ENCODE measurements around the gene PRG2. TPM values are rescaled to one million over a fixed set of nuclear protein-coding genes. Genes with fewer than 3 reads are reported as not detected.

The PRG2 gene
- polyA plus RNA-seq, 2 donors, result 0.45 to 0.60 TPM

DNA sequence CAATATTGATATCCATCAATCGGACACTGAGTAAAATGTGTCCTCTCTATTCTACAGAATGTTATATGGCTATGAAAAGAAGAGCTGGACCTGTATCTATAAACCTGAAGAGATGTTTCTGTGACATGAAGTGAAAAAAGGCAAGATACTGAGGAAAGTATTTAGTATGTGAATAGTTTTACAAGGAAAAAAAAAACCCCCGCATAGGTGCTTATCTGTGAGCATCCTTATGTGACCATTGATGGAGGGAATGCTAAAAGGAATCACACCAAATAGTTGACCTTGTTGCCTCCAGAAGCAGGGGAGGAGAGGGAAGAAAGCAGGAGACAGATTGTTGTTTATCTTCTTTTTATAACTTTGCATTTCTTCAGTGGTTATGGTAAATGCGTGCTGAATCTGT lies 661 bp upstream of the PRG2 start:
- Histone ChIP-seq H3K36me3 (ENCODE audit: control insufficient read depth in 2 of 2, insufficient read depth in 2 of 2, low read length in 1 of 2) (no peaks in the 10 kb centered on the region), H3K27me3 (ENCODE audit: control insufficient read depth in 1 of 2, insufficient read depth in 2 of 2, low read length in 2 of 2) (no peaks in the 10 kb centered on the region), H3K4me1 (ENCODE audit: control insufficient read depth in 2 of 2, insufficient read depth in 2 of 2, low read length in 1 of 2) (no peaks in the 10 kb centered on the region), H3K27ac (ENCODE audit: low read depth in 2 of 2, low read length in 1 of 2) (no peak overlapping the region), H3K4me3 (ENCODE audit: low read depth in 1 of 2, low read length in 2 of 2) (no peak overlapping the region), H3K9me3 (ENCODE audit: control insufficient read depth in 2 of 2, insufficient read depth in 1 of 2, low read depth in 1 of 2, low read length in 1 of 2) (no peaks in the 10 kb centered on the region)
- 92 to 93% methylated on average over 3 of the region's 3 CpGs for WGBS, 2 donors

DNA sequence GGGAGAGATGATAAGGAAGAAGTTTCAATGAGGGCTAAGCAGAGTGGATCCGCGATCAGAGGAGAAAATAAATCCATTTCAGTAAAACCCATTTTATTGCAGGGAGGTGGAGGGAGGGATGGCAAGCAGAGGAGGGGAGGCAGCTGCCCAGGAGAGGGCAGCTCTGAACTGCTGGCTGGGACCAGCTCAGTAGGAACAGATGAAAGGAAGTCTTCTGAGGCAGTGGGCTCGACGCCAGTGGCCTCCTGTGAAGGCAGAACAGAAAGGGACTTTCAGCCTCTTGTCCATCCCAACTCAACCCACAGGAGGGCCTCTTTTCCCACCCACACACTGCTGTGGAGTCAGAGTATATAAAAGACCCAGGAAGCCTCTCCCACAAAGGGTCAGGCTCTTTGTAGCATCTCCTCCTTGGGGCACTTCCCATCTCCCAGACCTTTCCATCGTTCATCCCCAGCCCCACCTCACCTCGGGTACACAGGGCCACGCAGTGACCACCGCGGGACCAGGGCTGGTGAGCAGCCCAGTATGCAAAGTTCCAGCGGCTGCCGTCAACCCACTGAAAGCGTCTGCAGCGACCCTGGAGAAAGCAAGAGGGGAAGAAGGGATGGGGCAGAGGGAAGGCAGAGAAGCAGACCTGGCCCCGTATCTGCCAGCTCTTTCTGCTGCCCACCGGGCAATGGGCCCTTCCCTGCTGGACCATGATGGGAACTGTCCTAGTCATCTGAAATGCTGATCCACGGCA lies 3.0 kb downstream of the PRG2 start:
- no peak overlapping the region for H3K4me3 ChIP-seq (ENCODE audit: low read depth in 1 of 2, low read length in 2 of 2)
- H3K27ac ChIP-seq (ENCODE audit: low read depth in 2 of 2, low read length in 1 of 2), result no peak overlapping the region
- no peaks in the 10 kb centered on the region for H3K4me1 ChIP-seq (ENCODE audit: control insufficient read depth in 2 of 2, insufficient read depth in 2 of 2, low read length in 1 of 2)
- H3K9me3 ChIP-seq (ENCODE audit: control insufficient read depth in 2 of 2, insufficient read depth in 1 of 2, low read depth in 1 of 2, low read length in 1 of 2), result no peaks in the 10 kb centered on the region
- no peaks in the 10 kb centered on the region for H3K36me3 ChIP-seq (ENCODE audit: control insufficient read depth in 2 of 2, insufficient read depth in 2 of 2, low read length in 1 of 2)
- H3K27me3 ChIP-seq (ENCODE audit: control insufficient read depth in 1 of 2, insufficient read depth in 2 of 2, low read length in 2 of 2), result no peaks in the 10 kb centered on the region
- 80 to 84% methylated on average over 16 of the region's 16 CpGs for WGBS, 2 donors

DNA sequence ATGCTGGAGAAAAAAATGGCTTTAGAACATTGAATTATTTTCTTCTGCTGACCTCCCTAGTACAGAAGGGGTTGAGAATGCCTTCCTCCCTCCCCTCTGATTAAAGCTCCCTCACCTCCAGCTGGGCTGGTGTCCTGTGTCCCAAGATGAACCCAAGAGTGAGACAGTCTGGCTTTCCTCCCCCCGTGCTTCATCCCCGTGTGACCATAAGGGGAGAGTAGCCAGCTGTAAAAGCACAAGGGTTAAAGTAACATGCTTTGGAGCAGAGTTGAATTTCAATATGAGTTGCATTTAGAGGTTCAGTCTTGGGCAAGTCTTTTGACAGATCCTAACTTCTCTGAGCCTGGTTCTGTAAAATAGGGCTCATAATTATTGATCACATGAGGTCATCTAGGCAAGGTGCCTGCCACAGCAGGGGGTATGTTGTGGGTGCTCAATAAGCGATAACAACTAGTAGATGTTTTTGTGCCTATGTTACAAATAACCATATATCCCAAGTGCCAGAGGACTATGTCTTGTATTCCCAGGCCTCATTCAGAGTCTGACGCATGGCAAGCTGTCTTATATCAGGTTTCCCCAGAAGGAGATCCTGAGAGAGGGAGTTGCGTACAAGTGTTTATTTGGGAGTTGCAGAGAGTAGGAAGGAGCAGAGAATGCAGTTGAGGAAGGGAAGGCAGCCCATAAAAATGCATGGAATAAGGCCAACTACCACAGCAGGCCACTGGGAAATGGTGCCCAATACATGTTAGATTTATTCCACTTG lies 4.1 kb downstream of the PRG2 start:
- H3K4me3 ChIP-seq (ENCODE audit: low read depth in 1 of 2, low read length in 2 of 2), result no peak overlapping the region
- H3K4me1 ChIP-seq (ENCODE audit: control insufficient read depth in 2 of 2, insufficient read depth in 2 of 2, low read length in 1 of 2), result no peaks in the 10 kb centered on the region
- H3K9me3 ChIP-seq (ENCODE audit: control insufficient read depth in 2 of 2, insufficient read depth in 1 of 2, low read depth in 1 of 2, low read length in 1 of 2), result no peaks in the 10 kb centered on the region
- 73 to 85% methylated on average over 5 of the region's 5 CpGs for WGBS, 2 donors
- no peaks in the 10 kb centered on the region for H3K36me3 ChIP-seq (ENCODE audit: control insufficient read depth in 2 of 2, insufficient read depth in 2 of 2, low read length in 1 of 2)
- H3K27me3 ChIP-seq (ENCODE audit: control insufficient read depth in 1 of 2, insufficient read depth in 2 of 2, low read length in 2 of 2), result no peaks in the 10 kb centered on the region
- H3K27ac ChIP-seq (ENCODE audit: low read depth in 2 of 2, low read length in 1 of 2), result no peak overlapping the region

DNA sequence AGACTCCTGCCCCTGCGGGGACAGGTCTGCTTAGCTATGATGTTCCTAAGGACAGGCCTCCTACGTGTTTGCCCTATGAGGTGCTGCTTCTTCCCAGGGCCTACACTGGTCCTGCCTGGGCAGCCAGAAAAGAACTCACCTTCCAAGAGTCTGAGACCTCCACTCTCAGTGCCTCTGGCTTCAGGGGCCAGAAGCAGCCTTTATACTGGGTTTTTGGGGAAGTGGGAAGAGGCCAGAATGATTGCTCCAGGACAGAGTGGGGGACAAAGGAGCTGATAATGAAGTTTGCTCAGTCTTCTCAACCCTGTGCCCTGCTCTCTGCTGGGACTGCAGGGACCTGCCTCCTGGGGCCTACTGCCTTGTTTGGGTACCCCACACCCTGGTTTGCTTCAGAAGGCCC lies 9.5 kb downstream of the PRG2 start, which contains the start of gene PRG3:
Gene PRG3, minus strand, starts transcription at position 176 of the 400 bp plus-strand sequence. CDS start 442 bp downstream, outside the sequence.
- Histone ChIP-seq H3K4me1 (ENCODE audit: control insufficient read depth in 2 of 2, insufficient read depth in 2 of 2, low read length in 1 of 2) (no peaks in the 10 kb centered on the region), H3K27me3 (ENCODE audit: control insufficient read depth in 1 of 2, insufficient read depth in 2 of 2, low read length in 2 of 2) (no peaks in the 10 kb centered on the region), H3K9me3 (ENCODE audit: control insufficient read depth in 2 of 2, insufficient read depth in 1 of 2, low read depth in 1 of 2, low read length in 1 of 2) (no peaks in the 10 kb centered on the region), H3K4me3 (ENCODE audit: low read depth in 1 of 2, low read length in 2 of 2) (no peak within 1 kb of the TSS), H3K36me3 (ENCODE audit: control insufficient read depth in 2 of 2, insufficient read depth in 2 of 2, low read length in 1 of 2) (no peaks in the 10 kb centered on the region), H3K27ac (ENCODE audit: low read depth in 2 of 2, low read length in 1 of 2) (no peak within 1 kb of the TSS)
- 78 to 88% methylated on average over 2 of the region's 2 CpGs for WGBS, 2 donors

DNA sequence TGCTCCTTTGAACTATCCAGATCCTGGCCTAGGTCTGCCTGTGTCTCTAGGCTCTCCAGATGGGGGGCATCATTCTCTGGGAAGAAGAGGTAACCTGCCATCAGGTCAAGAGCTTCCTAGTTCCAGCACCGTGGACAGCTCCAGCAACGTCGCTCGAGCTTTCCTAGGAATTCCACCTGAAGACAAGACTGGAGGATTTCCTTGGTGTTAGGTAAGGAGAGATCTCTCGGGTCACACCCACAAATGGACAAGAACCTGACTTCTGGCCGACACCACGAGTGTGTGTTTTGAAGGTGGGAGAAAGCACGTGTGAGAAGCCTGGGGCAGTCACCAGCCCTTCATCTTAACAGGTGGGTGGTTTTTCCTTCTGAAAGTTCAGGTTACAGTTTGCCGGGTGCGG lies 10.7 kb downstream of the PRG2 start:
- WGBS, 2 donors, result 28 to 30% methylated on average over 10 of the region's 10 CpGs
- Histone ChIP-seq H3K36me3 (ENCODE audit: control insufficient read depth in 2 of 2, insufficient read depth in 2 of 2, low read length in 1 of 2) (no peaks in the 10 kb centered on the region), H3K9me3 (ENCODE audit: control insufficient read depth in 2 of 2, insufficient read depth in 1 of 2, low read depth in 1 of 2, low read length in 1 of 2) (no peaks in the 10 kb centered on the region), H3K27ac (ENCODE audit: low read depth in 2 of 2, low read length in 1 of 2) (no peak overlapping the region), H3K4me3 (ENCODE audit: low read depth in 1 of 2, low read length in 2 of 2) (no peak overlapping the region), H3K4me1 (ENCODE audit: control insufficient read depth in 2 of 2, insufficient read depth in 2 of 2, low read length in 1 of 2) (no peaks in the 10 kb centered on the region), H3K27me3 (ENCODE audit: control insufficient read depth in 1 of 2, insufficient read depth in 2 of 2, low read length in 2 of 2) (no peaks in the 10 kb centered on the region)

DNA sequence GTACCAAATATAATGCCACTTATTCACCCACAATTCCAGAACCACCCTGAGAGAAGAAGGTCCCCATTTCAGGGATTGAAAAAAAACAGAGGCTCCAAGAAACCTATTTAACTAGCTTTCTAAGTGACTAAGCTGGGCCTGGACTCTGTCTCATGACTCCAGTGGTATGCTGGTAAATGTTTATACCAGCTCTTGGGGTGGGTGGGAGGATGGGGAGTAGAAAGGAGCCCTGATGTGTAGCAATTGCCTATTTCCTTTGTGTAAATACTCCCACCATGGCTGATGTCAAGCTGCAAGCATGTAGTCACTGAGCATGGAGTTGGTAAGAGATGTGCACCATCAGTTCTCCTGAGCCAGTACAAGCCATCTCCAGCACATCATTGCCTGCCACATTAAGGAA lies 12.3 kb downstream of the PRG2 start:
- Histone ChIP-seq H3K4me1 (ENCODE audit: control insufficient read depth in 2 of 2, insufficient read depth in 2 of 2, low read length in 1 of 2) (no peaks in the 10 kb centered on the region), H3K27ac (ENCODE audit: low read depth in 2 of 2, low read length in 1 of 2) (no peak overlapping the region), H3K36me3 (ENCODE audit: control insufficient read depth in 2 of 2, insufficient read depth in 2 of 2, low read length in 1 of 2) (no peaks in the 10 kb centered on the region), H3K4me3 (ENCODE audit: low read depth in 1 of 2, low read length in 2 of 2) (no peak overlapping the region), H3K9me3 (ENCODE audit: control insufficient read depth in 2 of 2, insufficient read depth in 1 of 2, low read depth in 1 of 2, low read length in 1 of 2) (no peaks in the 10 kb centered on the region), H3K27me3 (ENCODE audit: control insufficient read depth in 1 of 2, insufficient read depth in 2 of 2, low read length in 2 of 2) (no peaks in the 10 kb centered on the region)

DNA sequence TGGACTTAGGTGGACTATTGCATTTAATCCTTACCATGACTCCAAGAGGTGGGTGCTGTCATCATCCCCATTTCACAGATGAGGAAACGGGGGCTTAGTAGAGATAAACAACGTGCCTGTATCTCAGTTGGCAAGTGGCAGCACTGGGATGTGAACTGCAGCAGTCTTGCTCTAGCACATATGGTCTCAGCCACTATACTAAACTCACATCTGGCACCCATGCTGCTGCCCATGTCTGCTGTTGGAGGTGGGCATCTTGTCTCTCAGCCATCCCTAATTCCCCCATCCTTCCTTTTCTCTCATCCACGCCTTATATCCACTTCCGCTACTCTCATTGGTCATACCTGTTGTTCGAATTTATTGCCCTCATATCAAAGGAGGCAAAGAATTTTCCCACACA lies 13.3 kb downstream of the PRG2 start:
- H3K36me3 ChIP-seq (ENCODE audit: control insufficient read depth in 2 of 2, insufficient read depth in 2 of 2, low read length in 1 of 2), result no peaks in the 10 kb centered on the region
- H3K4me3 ChIP-seq (ENCODE audit: low read depth in 1 of 2, low read length in 2 of 2), result no peak overlapping the region
- WGBS, 2 donors, result 65 to 67% methylated on average over 5 of the region's 5 CpGs
- no peaks in the 10 kb centered on the region for H3K27me3 ChIP-seq (ENCODE audit: control insufficient read depth in 1 of 2, insufficient read depth in 2 of 2, low read length in 2 of 2)
- no peaks in the 10 kb centered on the region for H3K9me3 ChIP-seq (ENCODE audit: control insufficient read depth in 2 of 2, insufficient read depth in 1 of 2, low read depth in 1 of 2, low read length in 1 of 2)
- H3K4me1 ChIP-seq (ENCODE audit: control insufficient read depth in 2 of 2, insufficient read depth in 2 of 2, low read length in 1 of 2), result no peaks in the 10 kb centered on the region
- H3K27ac ChIP-seq (ENCODE audit: low read depth in 2 of 2, low read length in 1 of 2), result no peak overlapping the region

DNA sequence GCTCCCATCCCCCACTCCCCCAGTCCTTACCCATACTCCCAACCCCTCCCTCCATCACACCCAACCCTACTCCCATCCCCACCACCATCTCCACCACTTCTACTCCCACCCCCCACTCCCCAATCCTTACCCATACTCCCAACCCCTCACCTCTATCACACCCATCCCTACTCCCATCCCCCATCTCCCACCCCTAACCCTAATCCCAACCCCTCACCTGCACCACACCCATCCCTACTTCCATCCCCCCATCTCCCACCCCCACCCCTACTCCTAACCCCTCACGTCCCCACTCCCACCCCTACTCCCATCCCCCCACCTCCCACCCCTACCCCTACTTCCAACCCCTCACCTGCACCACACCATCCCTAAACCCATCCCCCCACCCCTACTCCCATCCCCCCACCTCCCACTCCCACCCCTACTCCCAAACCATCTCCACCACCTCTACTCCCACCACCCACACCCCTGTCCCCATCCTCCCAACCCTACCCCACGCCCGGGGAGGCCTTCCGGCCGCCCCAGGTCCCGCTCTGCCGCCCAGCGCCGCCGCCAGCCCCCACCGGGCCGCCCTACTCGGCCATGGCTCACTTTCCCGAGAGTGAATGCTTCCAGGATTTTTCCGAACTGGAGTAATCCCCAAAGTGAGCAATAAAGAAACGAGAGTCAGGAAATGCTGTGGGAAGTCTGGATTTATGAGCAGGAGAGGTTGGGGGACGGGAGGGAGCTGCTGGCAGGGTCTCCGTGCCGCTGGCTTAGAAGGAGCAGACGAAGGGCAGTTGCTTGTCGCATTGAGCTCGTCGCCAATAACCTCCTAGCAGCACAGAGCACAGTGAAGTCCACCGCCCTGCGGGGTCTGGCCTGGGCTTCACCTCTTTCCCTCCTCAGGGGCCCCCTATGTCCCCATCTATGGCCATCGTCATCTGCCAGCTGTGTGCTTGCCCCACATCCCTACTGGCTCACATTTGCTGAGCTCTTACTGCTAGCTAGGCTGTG lies 14.1 kb downstream of the PRG2 start:
- H3K4me1 ChIP-seq (ENCODE audit: control insufficient read depth in 2 of 2, insufficient read depth in 2 of 2, low read length in 1 of 2), result no peaks in the 10 kb centered on the region
- H3K27me3 ChIP-seq (ENCODE audit: control insufficient read depth in 1 of 2, insufficient read depth in 2 of 2, low read length in 2 of 2), result no peaks in the 10 kb centered on the region
- no peaks in the 10 kb centered on the region for H3K36me3 ChIP-seq (ENCODE audit: control insufficient read depth in 2 of 2, insufficient read depth in 2 of 2, low read length in 1 of 2)
- no peak overlapping the region for H3K27ac ChIP-seq (ENCODE audit: low read depth in 2 of 2, low read length in 1 of 2)
- no peak overlapping the region for H3K4me3 ChIP-seq (ENCODE audit: low read depth in 1 of 2, low read length in 2 of 2)
- WGBS, 2 donors, result 57 to 69% methylated on average over 26 of the region's 26 CpGs
- no peaks in the 10 kb centered on the region for H3K9me3 ChIP-seq (ENCODE audit: control insufficient read depth in 2 of 2, insufficient read depth in 1 of 2, low read depth in 1 of 2, low read length in 1 of 2)

DNA sequence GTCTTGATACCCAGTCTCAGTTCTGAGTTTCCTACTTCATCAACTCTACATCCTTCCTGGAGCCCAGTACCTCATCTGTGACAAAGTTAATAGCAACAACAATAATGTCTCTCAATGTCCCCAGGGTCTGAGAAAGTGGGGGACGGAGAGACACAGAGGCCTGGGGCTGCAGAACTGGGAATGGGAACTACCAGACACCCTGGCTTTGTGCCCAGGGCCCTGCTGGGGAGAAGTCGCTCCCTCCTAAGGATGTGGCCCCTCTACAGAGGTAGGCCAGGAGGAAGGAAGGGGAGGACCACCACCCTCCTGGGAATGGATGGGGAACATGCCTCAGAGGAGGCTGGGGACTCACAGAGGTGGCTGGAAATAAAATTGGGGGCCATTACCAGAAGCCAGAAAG lies 15.0 kb downstream of the PRG2 start:
- H3K27me3 ChIP-seq (ENCODE audit: control insufficient read depth in 1 of 2, insufficient read depth in 2 of 2, low read length in 2 of 2), result no peaks in the 10 kb centered on the region
- H3K9me3 ChIP-seq (ENCODE audit: control insufficient read depth in 2 of 2, insufficient read depth in 1 of 2, low read depth in 1 of 2, low read length in 1 of 2), result no peaks in the 10 kb centered on the region
- no peak overlapping the region for H3K27ac ChIP-seq (ENCODE audit: low read depth in 2 of 2, low read length in 1 of 2)
- H3K4me3 ChIP-seq (ENCODE audit: low read depth in 1 of 2, low read length in 2 of 2), result no peak overlapping the region
- WGBS, 2 donors, result 79% methylated on average over 2 of the region's 2 CpGs
- no peaks in the 10 kb centered on the region for H3K36me3 ChIP-seq (ENCODE audit: control insufficient read depth in 2 of 2, insufficient read depth in 2 of 2, low read length in 1 of 2)
- no peaks in the 10 kb centered on the region for H3K4me1 ChIP-seq (ENCODE audit: control insufficient read depth in 2 of 2, insufficient read depth in 2 of 2, low read length in 1 of 2)
